ENCODE data around the gene ADH1A.
"Not testable (repeated sequence)": the region's sequence is repeated elsewhere in the genome, so short reads cannot be mapped to it uniquely, and the experiment has no call there.

ADH1A gene

GRCh38 chr4:99276417-99276816 is 14.4 kb downstream of the ADH1A start:
- DNase-seq = no peak

GRCh38 chr4:99275885-99276284 is 14.9 kb downstream of the ADH1A start:
- DNase-seq = no peak

GRCh38 chr4:99275050-99275449 is 15.7 kb downstream of the ADH1A start:
- no peak for DNase-seq

GRCh38 chr4:99273704-99274103 is 17.1 kb downstream of the ADH1A start:
- no peak for DNase-seq

GRCh38 chr4:99264927-99265326 is 25.9 kb downstream of the ADH1A start:
- DNase-seq = no peak

GRCh38 chr4:99252746-99253145 is 38.0 kb downstream of the ADH1A start:
- no peak for DNase-seq

GRCh38 chr4:99248714-99249113 is 42.1 kb downstream of the ADH1A start:
- DNase-seq = no peak

GRCh38 chr4:99235955-99236354 is 54.8 kb downstream of the ADH1A start:
- no peak for DNase-seq

- no peak for DNase-seq
Observed at GRCh38 chr4:99234331-99235010, 56.3 kb downstream of the ADH1A start.

GRCh38 chr4:99233397-99233796 is 57.4 kb downstream of the ADH1A start:
- not testable (repeated sequence) for DNase-seq

GRCh38 chr4:99228706-99229105 is 62.1 kb downstream of the ADH1A start:
- DNase-seq = not testable (repeated sequence)

GRCh38 chr4:99227646-99228045 is 63.1 kb downstream of the ADH1A start:
- DNase-seq = not testable (repeated sequence)
